CD1c-positive myeloid dendritic cell (primary cell): ENCODE results near the gene DLGAP1.
"Not testable (repeated sequence)": the region's sequence is repeated elsewhere in the genome, so short reads cannot be mapped to it uniquely, and the experiment has no call there.

Experiments used
- DNase-seq: peaks from one replicate; pipeline ENCODE4 v3.0.0-alpha.2; 2016; ENCODE audit errors: extremely low spot score

The DLGAP1 gene

GRCh38 chr18:3584897-3585460 is 870.1 kb downstream of the DLGAP1 start:
- peak; percentile 18 for DNase-seq

- no peak for DNase-seq
These were observed 870.7 kb downstream of the DLGAP1 start for GRCh38 chr18:3584266-3584861.

GRCh38 chr18:3583873-3584247 is 871.2 kb downstream of the DLGAP1 start:
- DNase-seq, result no peak

- not testable (repeated sequence) for DNase-seq
These were observed 871.8 kb downstream of the DLGAP1 start for GRCh38 chr18:3583106-3583872.

GRCh38 chr18:3581890-3582289 is 873.2 kb downstream of the DLGAP1 start:
- no peak for DNase-seq

GRCh38 chr18:3580523-3581025 is 874.5 kb downstream of the DLGAP1 start:
- DNase-seq, result not testable (repeated sequence)

- DNase-seq, result no peak
These were observed 875.4 kb downstream of the DLGAP1 start for GRCh38 chr18:3579701-3580100.

- no peak for DNase-seq
These were observed 876.5 kb downstream of the DLGAP1 start for GRCh38 chr18:3578621-3579020.

- no peak for DNase-seq
These were observed 877.7 kb downstream of the DLGAP1 start for GRCh38 chr18:3577281-3577855.

GRCh38 chr18:3572761-3573160 is 882.3 kb downstream of the DLGAP1 start:
- DNase-seq, result no peak

GRCh38 chr18:3566851-3567250 is 888.3 kb downstream of the DLGAP1 start:
- DNase-seq, result no peak

- no peak for DNase-seq
These were observed 894.4 kb downstream of the DLGAP1 start for GRCh38 chr18:3560755-3561154.

GRCh38 chr18:3554811-3555427 is 900.2 kb downstream of the DLGAP1 start:
- no peak for DNase-seq

- DNase-seq, result no peak
These were observed 901.0 kb downstream of the DLGAP1 start for GRCh38 chr18:3554091-3554601.

- DNase-seq, result no peak
These were observed 902.8 kb downstream of the DLGAP1 start for GRCh38 chr18:3552305-3552704.

GRCh38 chr18:3547891-3548615 is 907.1 kb downstream of the DLGAP1 start:
- no peak for DNase-seq

GRCh38 chr18:3546106-3546505 is 909.0 kb downstream of the DLGAP1 start:
- no peak for DNase-seq

- DNase-seq, result no peak
These were observed 910.6 kb downstream of the DLGAP1 start for GRCh38 chr18:3544537-3544936.

GRCh38 chr18:3541549-3542386 is 913.3 kb downstream of the DLGAP1 start:
- no peak for DNase-seq

- DNase-seq, result no peak
These were observed 914.1 kb downstream of the DLGAP1 start for GRCh38 chr18:3540805-3541548.
